Transverse colon (tissue), 4 donors: ENCODE data around the gene STRAP. TPM values are rescaled to one million over a fixed set of nuclear protein-coding genes. Genes with fewer than 3 reads are reported as not detected.

Source experiments
- DNase-seq: peaks from one replicate; pipeline ENCODE4 v3.0.0-alpha.2; 2019
- H3K27ac ChIP-seq, 4 donors: fragments of 200-600 bp; sonication (generic); 2 replicates each; pipeline ENCODE4 v1.5.1; 2016 to 2018; ENCODE audit warnings: inconsistent platforms in 4 of 4
- H3K27me3 ChIP-seq: fragments of 200-600 bp; sonication (generic); 2 replicates; pipeline ENCODE4 v1.5.1; 2017; ENCODE audit warnings: inconsistent platforms
- H3K36me3 ChIP-seq, 4 donors: fragments of 200-600 bp; sonication (generic); 2 replicates each; pipeline ENCODE4 v1.5.1; 2017 to 2019; ENCODE audit warnings: inconsistent platforms in 4 of 4
- H3K4me1 ChIP-seq, 4 donors: fragments of 200-600 bp; sonication (generic); 2 replicates each; pipeline ENCODE4 v1.5.1; 2017 to 2020; ENCODE audit warnings: inconsistent platforms in 4 of 4
- H3K4me3 ChIP-seq, 4 donors: fragments of 200-600 bp; sonication (generic); 1 replicate in 1 of 4; 2 replicates in 3 of 4; pipeline versions ENCODE4 v1.5.1 to v1.6.1; 2017 to 2019; ENCODE audit warnings: inconsistent platforms in 4 of 4
- H3K9me3 ChIP-seq, 2 donors: fragments of 200-600 bp; sonication (generic); 2 replicates each; pipeline ENCODE4 v1.5.1; 2017 to 2019; ENCODE audit warnings: inconsistent platforms in 2 of 2
- CTCF ChIP-seq, 5 experiments: fragments of 200-600 bp in 3 of 5; fragments of 450-650 bp in 2 of 5; sonication (generic) in 3 of 5; IDR thresholded peaks; 1 replicate in 2 of 5; 2 replicates in 3 of 5; pipeline ENCODE4 v1.5.1; 2016 to 2017; ENCODE audit warnings: antibody characterized with exemption in 5 of 5, inconsistent platforms in 3 of 5, mild to moderate bottlenecking in 2 of 5, moderate library complexity in 1 of 5
- EP300 ChIP-seq: sonication (generic); formaldehyde crosslinking; IDR thresholded peaks from one replicate; pipeline ENCODE4 v1.6.1; 2017; ENCODE audit warnings: antibody characterized with exemption, low read depth
- POLR2A ChIP-seq: fragments of 450-650 bp; IDR thresholded peaks from one replicate; pipeline ENCODE4 v1.6.1; 2016; ENCODE audit warnings: antibody characterized with exemption, mild to moderate bottlenecking, moderate library complexity
- POLR2AphosphoS5 ChIP-seq, 3 donors: sonication (generic); formaldehyde crosslinking; IDR thresholded peaks; one replicate each; pipeline ENCODE4 v1.6.1; 2016; ENCODE audit warnings: antibody characterized with exemption in 3 of 3
- WGBS, 2 donors: methylation state at CpG; one replicate each; pipeline ENCODE4 v1.1.5; 2018; ENCODE audit warnings: low coverage in 1 of 2; 5-methylcytosine and 5-hydroxymethylcytosine counted together
- in situ Hi-C, 4 donors: fragments of 200-750 bp; cut with MboI; loops; one replicate each; pipeline versions ENCODE4 v1.15.0 to v1.15.1; 2017; ENCODE audit warnings: low sequenced_read_pairs in 3 of 4, low pct_ligation_motif_present in 1 of 4, low pct_unique_long_range_greater_than_20kb in 1 of 4
- intact Hi-C: fragments of 100-400 bp; cut with DNase I; formaldehyde crosslinking; loops from one replicate; pipeline ENCODE4 v1.15.1; 2023; ENCODE audit warnings: low total_unique reads
- total RNA-seq, 4 donors: library from RNA; depleted of rRNA; stranded (reverse); fragments of >200 nt; gene quantifications; one replicate each; pipeline ENCODE4 v1.1.0, GENCODE V29; 2016

Gene STRAP
- total RNA-seq, 4 donors from 2014 or later, result 39.3 to 78.6 (median 48.6) TPM

DNA sequence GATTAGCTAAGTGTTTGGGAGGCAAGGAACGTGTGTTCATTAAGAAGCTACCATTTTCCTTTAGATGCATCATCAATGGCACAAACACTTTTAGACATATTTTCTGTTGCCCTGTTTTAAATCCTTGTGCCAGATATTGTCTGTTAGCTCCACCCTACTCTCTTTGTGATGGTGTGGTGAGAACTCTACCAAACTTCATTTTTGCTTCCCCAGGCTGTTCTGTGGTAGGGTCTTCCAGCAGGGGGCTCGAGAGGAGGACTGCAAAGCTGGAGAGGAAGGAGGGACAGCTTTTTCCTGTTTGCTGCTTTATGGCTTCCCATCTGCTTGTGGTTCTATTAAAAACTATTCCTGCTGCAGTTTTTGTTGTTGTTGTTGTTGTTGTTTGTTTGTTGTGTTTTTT is 23.8 kb upstream of the STRAP start:
- peaks cover 0 to 23% (median 7%) of the 10 kb centered on the region in 4 donors for H3K4me1 ChIP-seq
- no peak overlapping the region for H3K27ac ChIP-seq
- intact Hi-C loops (no loop called here), in situ Hi-C loops (loop anchor here (5.0 to 10.0 kb wide), 4 partner anchors 261 to 584 kb away; no protein-coding TSS in a partner anchor)
- WGBS, 2 donors, result 59% methylated on average over 2 of the region's 2 CpGs; no CpG with 5 or more reads in 1 of the 2 donors
- no peak for DNase-seq
- no peak overlapping the region for H3K4me3 ChIP-seq
- no peaks in the 10 kb centered on the region for H3K27me3 ChIP-seq
- TF ChIP-seq EP300 (no peak), POLR2AphosphoS5 (IDR thresholded peaks at IDR 0.05) (no peak), CTCF (IDR thresholded peaks at IDR 0.05) (no peak), POLR2A (no peak)
- H3K36me3 ChIP-seq, result no peaks in the 10 kb centered on the region
- H3K9me3 ChIP-seq, result no peaks in the 10 kb centered on the region

DNA sequence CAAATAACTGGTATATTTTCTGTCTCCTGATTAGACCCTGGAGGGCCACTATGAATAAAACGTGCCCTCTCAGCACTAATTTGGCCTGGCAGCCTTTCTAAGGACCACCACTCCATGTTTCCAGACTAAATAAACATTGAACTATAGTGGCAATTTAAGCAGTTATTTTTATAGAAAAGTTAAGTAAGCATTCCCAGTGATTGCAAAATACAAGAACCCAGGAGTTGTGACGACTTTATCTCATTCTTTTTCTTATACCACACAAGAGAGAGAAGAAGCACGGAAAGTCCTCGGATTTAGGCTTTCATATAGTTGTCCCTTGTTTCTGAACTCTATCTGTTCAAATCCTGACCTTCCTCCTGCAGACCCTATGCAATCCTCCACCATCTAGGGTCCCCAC is 23.1 kb upstream of the STRAP start:
- intact Hi-C loops (no loop called here), in situ Hi-C loops (loop anchor here (5.0 to 10.0 kb wide), 4 partner anchors 262 to 584 kb away; no protein-coding TSS in a partner anchor)
- H3K27ac ChIP-seq, result no peak overlapping the region
- 69 to 77% methylated on average over 3 to 4 of the region's 4 CpGs for WGBS, 2 donors
- TF ChIP-seq CTCF (IDR thresholded peaks at IDR 0.05), result no peak
- no peak for TF ChIP-seq POLR2A
- no peak for TF ChIP-seq POLR2AphosphoS5 (IDR thresholded peaks at IDR 0.05)
- TF ChIP-seq EP300, result no peak
- H3K9me3 ChIP-seq, result no peaks in the 10 kb centered on the region
- peaks cover 0 to 23% (median 7%) of the 10 kb centered on the region in 4 donors for H3K4me1 ChIP-seq
- H3K27me3 ChIP-seq, result no peaks in the 10 kb centered on the region
- no peak overlapping the region for H3K4me3 ChIP-seq
- DNase-seq, result no peak
- no peaks in the 10 kb centered on the region for H3K36me3 ChIP-seq

DNA sequence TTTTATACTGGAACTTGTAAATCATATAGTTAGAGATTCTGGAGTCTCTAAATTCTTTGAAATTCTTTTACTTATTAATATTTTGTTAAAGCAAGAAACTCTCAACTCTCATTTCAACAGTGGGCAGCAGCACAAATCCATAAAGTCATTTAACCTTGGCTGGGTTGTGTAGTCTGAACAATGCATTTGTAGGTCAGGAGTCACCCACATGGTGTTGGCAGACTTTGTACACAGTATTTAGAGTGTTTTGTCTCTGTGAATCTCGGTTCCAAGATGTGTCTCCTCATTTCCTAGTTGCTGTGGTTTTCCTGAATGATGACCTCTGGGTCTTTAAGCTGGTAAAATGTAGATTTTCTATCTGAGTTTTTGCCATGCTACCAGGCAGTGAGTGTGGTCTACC is 20.8 kb upstream of the STRAP start:
- intact Hi-C loops (no loop called here), in situ Hi-C loops (no loop called here)
- Histone ChIP-seq H3K9me3 (no peaks in the 10 kb centered on the region), H3K4me1 (peaks cover 0 to 19% (median 5%) of the 10 kb centered on the region in 4 donors), H3K36me3 (peaks cover 0 to 2% (median 0%) of the 10 kb centered on the region in 4 donors), H3K27ac (peak overlapping the region in 2 of 4 donors; percentile 18 to 46), H3K27me3 (no peaks in the 10 kb centered on the region), H3K4me3 (no peak overlapping the region)
- TF ChIP-seq POLR2A, result no peak
- no peak for TF ChIP-seq EP300
- no peak for TF ChIP-seq POLR2AphosphoS5 (IDR thresholded peaks at IDR 0.05)
- TF ChIP-seq CTCF (IDR thresholded peaks at IDR 0.05), result no peak
- no peak for DNase-seq
- 13% methylated on average over 1 of the region's 1 CpG; no CpG with 5 or more reads in 1 of the 2 donors for WGBS, 2 donors

GRCh38 chr12:15862840-15863239 is 19.3 kb upstream of the STRAP start:
- intact Hi-C loops, result no loop called here

More at GRCh38 chr12:15862840-15863239, 19.3 kb upstream of the STRAP start:
- Histone ChIP-seq H3K4me1 (peaks cover 0 to 19% (median 5%) of the 10 kb centered on the region in 4 donors), H3K27me3 (no peaks in the 10 kb centered on the region), H3K36me3 (peaks cover 0 to 2% (median 0%) of the 10 kb centered on the region in 4 donors), H3K27ac (no peak overlapping the region), H3K4me3 (no peak overlapping the region), H3K9me3 (no peaks in the 10 kb centered on the region)
- 49 to 57% methylated on average over 1 of the region's 1 CpG for WGBS, 2 donors
- DNase-seq, result no peak
- in situ Hi-C loops, result no loop called here
- TF ChIP-seq POLR2AphosphoS5 (IDR thresholded peaks at IDR 0.05), result no peak
- TF ChIP-seq POLR2A, result no peak
- TF ChIP-seq EP300, result no peak
- TF ChIP-seq CTCF (IDR thresholded peaks at IDR 0.05), result no peak
